ENCODE results near the gene SS18L1. TPM values are rescaled to one million over a fixed set of nuclear protein-coding genes. Genes with fewer than 3 reads are reported as not detected.

Gene SS18L1, protein sequence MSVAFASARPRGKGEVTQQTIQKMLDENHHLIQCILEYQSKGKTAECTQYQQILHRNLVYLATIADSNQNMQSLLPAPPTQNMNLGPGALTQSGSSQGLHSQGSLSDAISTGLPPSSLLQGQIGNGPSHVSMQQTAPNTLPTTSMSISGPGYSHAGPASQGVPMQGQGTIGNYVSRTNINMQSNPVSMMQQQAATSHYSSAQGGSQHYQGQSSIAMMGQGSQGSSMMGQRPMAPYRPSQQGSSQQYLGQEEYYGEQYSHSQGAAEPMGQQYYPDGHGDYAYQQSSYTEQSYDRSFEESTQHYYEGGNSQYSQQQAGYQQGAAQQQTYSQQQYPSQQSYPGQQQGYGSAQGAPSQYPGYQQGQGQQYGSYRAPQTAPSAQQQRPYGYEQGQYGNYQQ
- total RNA-seq, result 5.8 and 12.7 TPM in 2 replicates

DNA sequence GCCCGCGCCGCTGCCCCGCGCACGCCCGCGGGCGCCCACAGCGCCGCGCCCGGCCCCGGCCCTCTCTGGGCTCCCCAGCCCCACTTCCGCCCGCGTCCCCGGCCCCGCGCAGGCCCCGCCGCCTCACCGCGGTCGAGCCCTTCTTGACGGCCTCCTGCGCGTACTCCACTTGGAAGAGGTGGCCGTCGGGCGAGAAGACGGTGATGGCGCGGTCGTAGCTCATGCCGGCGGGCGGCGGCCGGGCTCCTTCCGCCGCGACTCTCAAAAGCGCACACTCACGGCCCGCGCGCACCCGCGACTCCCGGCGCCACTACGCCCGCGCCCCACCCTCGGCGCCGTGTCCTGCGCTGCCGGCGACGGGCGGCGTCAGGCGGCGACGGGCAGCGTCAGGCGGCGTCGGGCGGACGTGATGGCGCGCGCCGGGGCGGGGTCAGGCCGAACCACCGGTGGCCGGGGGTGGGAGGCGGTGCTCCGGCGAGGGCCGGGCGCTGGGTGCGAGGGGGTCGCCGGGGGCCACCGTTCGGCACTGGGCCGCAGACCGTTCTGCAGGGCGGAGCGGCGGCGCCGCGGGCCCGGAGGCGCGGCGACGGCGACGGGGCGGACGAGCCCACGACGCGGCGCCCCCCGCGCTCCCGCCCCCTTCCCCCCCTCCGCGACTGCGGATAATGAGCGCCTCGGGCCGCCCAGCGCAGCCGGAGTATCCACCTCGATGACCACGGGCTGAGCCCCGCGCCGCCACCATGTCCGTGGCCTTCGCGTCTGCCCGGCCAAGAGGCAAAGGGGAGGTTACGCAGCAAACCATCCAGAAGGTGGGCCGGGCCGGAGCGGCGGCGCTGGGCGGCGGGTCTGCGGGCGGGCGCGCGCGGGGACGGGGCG is at the start of gene SS18L1, which contains the start of gene PSMA7:
SS18L1 (plus strand) TSS at position 689 of the 876 bp plus-strand sequence; CDS start at position 741, 52 bp downstream.
PSMA7 (minus strand) TSS at position 314 of the 876 bp plus-strand sequence; CDS start at position 223, 91 bp downstream.

DNA sequence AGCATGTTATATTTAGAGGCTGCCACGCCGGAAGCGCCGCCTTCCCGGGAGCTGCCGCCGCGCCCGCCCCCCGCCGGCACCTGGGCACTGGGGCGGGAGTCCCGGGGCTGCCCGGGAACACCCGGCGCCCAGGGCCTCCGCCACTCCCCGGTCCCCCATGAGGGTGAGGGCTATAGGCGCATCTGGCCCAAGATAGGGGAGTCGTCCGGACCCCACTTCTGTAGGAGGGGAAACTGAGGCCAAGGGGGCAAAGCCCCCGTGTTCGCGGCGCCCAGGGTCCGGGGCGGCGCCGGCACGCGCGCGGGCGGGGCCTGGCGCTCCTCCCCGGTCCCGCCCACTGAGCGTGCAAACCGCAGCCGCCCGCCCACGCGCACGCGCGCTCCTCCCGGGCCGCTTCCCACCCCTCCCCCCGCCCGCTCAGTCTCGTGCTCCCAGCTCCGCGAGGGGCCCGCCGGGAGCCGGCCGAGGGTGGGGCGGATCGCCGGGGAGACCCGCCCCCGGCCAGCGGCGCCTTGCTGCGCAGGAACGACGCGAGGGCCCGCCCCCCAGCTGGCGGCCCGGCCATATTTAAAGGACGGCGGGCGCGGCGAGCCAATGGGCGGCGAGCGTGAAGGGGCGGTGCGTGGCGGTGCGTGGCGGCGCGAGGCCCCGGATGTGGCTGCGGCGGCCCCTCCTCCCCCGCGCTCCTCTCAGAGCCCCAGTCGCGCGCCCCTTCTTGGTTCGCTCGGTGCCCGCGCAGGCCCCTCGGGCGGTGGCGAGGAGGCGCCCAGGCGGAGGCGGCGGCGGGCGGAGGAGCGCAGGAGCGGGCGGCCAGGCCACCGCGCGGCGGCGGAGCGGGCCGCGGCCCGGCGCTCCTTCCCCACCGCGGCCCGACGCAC is 21.6 kb upstream of the SS18L1 start, which contains the start of gene LSM14B:
LSM14B (plus strand) TSS at position 700 of the 878 bp plus-strand sequence. CDS start 192 bp downstream, outside the sequence.

DNA sequence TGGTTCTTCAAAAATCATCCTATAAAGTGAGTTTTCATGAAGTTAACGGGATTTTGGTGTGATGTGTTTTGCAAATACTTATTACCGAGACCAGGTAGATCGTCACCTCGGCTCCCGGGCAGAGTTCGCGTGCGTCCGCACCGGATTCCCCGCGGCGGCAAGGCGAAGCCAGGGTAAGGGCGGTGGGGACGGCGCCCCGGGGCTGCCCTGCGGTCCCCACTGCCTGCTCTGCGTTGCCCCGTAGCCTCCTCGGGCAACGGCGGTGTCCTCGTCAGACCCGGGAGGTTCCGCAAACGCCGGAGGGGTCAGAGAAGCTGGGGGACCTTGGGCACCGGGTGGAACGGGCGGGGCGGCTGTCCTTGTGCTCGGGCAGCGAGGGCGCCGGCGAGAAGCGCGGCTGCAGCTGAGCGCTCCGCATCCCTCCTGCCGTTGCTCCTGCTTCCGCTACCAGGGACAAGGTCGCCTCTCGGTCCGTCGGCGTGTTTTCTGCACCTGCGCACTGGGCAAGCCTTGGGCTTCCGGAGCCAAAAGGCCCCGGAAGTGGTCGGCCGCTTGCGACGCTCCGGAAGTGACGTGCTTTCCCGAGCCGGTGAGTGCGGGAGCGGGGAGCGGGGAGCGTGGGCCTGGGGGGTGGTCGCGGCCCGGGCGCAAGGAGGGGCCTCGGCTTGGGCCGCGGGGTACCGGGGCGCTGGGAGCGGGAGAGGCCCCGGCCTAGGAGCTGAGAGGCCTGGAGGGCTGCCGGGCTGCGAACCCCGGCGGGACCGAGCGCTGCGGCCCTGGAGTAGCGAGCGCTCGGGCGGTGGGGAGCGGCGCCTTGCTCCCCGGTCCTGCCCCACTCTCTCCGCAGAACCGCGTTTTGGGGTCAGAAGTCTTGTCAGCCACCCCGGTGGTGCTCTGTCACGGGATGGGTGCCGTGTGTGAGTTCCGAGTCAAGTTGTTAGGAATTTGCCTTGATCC is 39.2 kb downstream of the SS18L1 start, which contains the start of gene MTG2:
MTG2 (plus strand) TSS at position 560 of the 957 bp plus-strand sequence. CDS start 10,393 bp downstream, outside the sequence.

DNA sequence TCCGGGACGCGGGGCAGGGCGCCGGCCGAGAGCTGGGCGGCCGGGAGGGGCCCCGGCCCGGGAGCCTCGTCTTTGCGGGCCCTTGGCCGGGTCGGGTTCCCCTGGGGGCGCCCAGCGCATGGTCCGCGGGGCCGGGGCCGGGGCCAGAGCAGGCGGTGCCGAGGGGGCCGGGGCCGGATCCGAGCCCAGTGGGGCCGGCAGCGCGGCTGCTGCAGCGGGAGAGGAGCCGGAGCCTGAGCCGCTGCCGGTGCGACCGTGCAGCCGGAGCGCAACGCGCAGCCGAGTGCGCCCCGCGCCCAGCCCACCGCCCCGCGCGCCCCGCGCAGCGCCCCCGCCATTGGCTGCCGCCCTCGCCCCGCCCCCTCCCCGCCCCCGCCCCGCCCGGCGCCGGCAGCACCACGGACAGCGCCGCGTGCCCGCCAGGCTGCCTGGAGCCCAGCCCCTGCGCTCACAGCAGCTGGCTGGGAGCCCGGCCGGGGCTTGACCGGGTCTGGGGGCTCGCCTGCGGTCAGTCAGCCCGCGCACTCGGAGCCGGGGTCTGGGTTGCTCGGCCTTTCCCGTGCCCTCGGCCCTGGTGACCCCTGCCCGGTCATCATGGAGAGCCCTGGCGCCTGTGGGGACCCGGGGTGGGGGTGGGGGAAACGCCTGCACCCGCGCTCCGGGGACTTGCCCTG is 76.6 kb downstream of the SS18L1 start, which contains the start of gene HRH3:
HRH3 (minus strand) TSS at position 287 of the 674 bp plus-strand sequence. CDS start 308 bp downstream, outside the sequence.

Other genes with a start within 250 kb of the SS18L1 start
- gene TAF4, start 77.9 kb upstream of the SS18L1 start, total RNA-seq, result 2.6 and 6.0 TPM in 2 replicates
- gene LSM14B, start 21.3 kb upstream of the SS18L1 start, total RNA-seq, result 44.4 and 64.0 TPM in 2 replicates
- gene PSMA7, start 375 bp upstream of the SS18L1 start, total RNA-seq, result 230 and 426 TPM in 2 replicates
- 25.8 and 27.1 TPM in 2 replicates for gene MTG2, start 39.3 kb downstream of the SS18L1 start, total RNA-seq
- not detected in 2 replicates for gene HRH3, start 76.5 kb downstream of the SS18L1 start, total RNA-seq
- 23.3 and 27.8 TPM in 2 replicates for gene OSBPL2, start 94.8 kb downstream of the SS18L1 start, total RNA-seq
- gene ADRM1, start 159.2 kb downstream of the SS18L1 start, total RNA-seq, result 88.7 and 94.4 TPM in 2 replicates
- 90.0 and 101 TPM in 2 replicates for gene LAMA5, start 223.5 kb downstream of the SS18L1 start, total RNA-seq
- 359 and 662 TPM in 2 replicates for gene RPS21, start 243.3 kb downstream of the SS18L1 start, total RNA-seq

All from smooth muscle cell of trachea (primary cell).